ENCODE results near the gene ABTB2.

DNA sequence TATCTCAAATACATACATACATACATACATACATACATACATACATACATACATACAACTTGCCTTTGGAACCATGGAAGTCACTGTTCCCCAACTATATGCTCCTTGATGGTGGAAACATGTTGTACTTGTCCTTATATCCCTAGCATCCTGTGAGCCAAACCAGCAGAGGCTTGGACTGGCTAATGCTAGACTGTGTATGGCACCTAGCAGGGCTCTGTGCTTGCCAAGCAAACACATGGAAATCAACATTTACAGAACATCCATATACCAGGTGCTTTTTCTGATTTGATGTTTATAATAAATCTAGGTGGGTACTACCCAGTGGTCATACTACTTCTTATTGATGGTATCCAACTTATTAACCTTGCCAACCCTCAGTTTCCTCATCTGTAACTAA is 86.1 kb downstream of the ABTB2 start:
- TF ChIP-seq, protein P1, sequence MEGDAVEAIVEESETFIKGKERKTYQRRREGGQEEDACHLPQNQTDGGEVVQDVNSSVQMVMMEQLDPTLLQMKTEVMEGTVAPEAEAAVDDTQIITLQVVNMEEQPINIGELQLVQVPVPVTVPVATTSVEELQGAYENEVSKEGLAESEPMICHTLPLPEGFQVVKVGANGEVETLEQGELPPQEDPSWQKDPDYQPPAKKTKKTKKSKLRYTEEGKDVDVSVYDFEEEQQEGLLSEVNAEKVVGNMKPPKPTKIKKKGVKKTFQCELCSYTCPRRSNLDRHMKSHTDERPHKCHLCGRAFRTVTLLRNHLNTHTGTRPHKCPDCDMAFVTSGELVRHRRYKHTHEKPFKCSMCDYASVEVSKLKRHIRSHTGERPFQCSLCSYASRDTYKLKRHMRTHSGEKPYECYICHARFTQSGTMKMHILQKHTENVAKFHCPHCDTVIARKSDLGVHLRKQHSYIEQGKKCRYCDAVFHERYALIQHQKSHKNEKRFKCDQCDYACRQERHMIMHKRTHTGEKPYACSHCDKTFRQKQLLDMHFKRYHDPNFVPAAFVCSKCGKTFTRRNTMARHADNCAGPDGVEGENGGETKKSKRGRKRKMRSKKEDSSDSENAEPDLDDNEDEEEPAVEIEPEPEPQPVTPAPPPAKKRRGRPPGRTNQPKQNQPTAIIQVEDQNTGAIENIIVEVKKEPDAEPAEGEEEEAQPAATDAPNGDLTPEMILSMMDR (IDR thresholded peaks at IDR 0.05; ENCODE audit: insufficient read depth, low read length): no peak
- no peak for TF ChIP-seq POLR2AphosphoS5 (IDR thresholded peaks at IDR 0.05; ENCODE audit: low read depth)
